A673 (cell line): ENCODE data around the gene AGAP1. TPM values are rescaled to one million over a fixed set of nuclear protein-coding genes. Genes with fewer than 3 reads are reported as not detected.

Experiments
- BruUV-seq: library from RNA; stranded (reverse); fragments of 400-500 nt; replicated peaks from 2 replicates; lab custom pipeline; 2021; lab: Mats Ljungman, UMichigan
- CTCF ChIA-PET: fragments of 300-600 bp; sonication (Branson Sonifier 250); formaldehyde crosslinking; loops from one replicate; lab custom pipeline; 2022; ENCODE audit warnings: antibody characterized with exemption; lab: Charles Lee
- POLR2A ChIA-PET: fragments of 300-600 bp; sonication (Branson Sonifier 250); formaldehyde crosslinking; loops from one replicate; lab custom pipeline; 2022; ENCODE audit warnings: antibody characterized with exemption; ENCODE audit not compliant: low non-redundant PET; lab: Charles Lee
- DNase-seq: peaks from one replicate; pipeline ENCODE4 v3.0.0-alpha.2; 2015; ENCODE audit warnings: low spot score
- H3K27ac ChIP-seq: fragments of 200-600 bp; sonication (generic); 2 replicates; pipeline ENCODE4 v1.5.1; 2016; ENCODE audit warnings: mixed run types, low read depth, mild to moderate bottlenecking, mixed read lengths, antibody characterized with exemption, low read length; ENCODE audit not compliant: poor library complexity, severe bottlenecking
- H3K27me3 ChIP-seq: fragments of 200-600 bp; sonication (generic); replicated peaks from 2 replicates; pipeline ENCODE4 v1.6.1; 2017; ENCODE audit warnings: mixed run types, low read depth, mild to moderate bottlenecking, mixed read lengths, antibody characterized with exemption, low read length; ENCODE audit not compliant: insufficient read depth, poor library complexity
- H3K36me3 ChIP-seq: fragments of 200-600 bp; sonication (generic); 2 replicates; pipeline ENCODE4 v1.6.1; 2016; ENCODE audit warnings: mixed run types, mild to moderate bottlenecking, mixed read lengths, antibody characterized with exemption, low read length; ENCODE audit not compliant: insufficient read depth, poor library complexity, severe bottlenecking
- H3K4me1 ChIP-seq: fragments of 200-600 bp; sonication (generic); 2 replicates; pipeline ENCODE4 v1.6.1; 2017; ENCODE audit warnings: mixed run types, mild to moderate bottlenecking, mixed read lengths, antibody characterized with exemption, low read length; ENCODE audit not compliant: insufficient read depth, poor library complexity, severe bottlenecking
- H3K4me3 ChIP-seq: fragments of 200-600 bp; sonication (generic); 2 replicates; pipeline ENCODE4 v1.5.1; 2016; ENCODE audit warnings: low read depth, mixed run types, mild to moderate bottlenecking, mixed read lengths, low read length; ENCODE audit not compliant: poor library complexity, severe bottlenecking
- H3K9me3 ChIP-seq: fragments of 200-600 bp; sonication (generic); 2 replicates; pipeline ENCODE4 v1.6.1; 2016; ENCODE audit warnings: mixed run types, low read depth, mild to moderate bottlenecking, mixed read lengths, antibody characterized with exemption, low read length; ENCODE audit not compliant: poor library complexity, severe bottlenecking
- CTCF ChIP-seq: fragments of 300-800, 200-600 bp; sonication (generic); conservative IDR thresholded peaks from 2 replicates; pipeline ENCODE4 v1.5.1; 2017; ENCODE audit warnings: low read depth, mild to moderate bottlenecking, antibody characterized with exemption, low read length, moderate library complexity, mixed read lengths
- EZH2 ChIP-seq: fragments of 200-600 bp; sonication (generic); IDR thresholded peaks from 2 replicates; pipeline ENCODE4 v1.6.1; 2017; ENCODE audit warnings: borderline replicate concordance, low read depth, mild to moderate bottlenecking, mixed read lengths, antibody characterized with exemption, low read length; ENCODE audit not compliant: poor library complexity, severe bottlenecking
- intact Hi-C: fragments of 100-400 bp; cut with micrococcal nuclease; formaldehyde crosslinking; loops from one replicate; pipeline ENCODE4 v1.10.0; 2022; ENCODE audit not compliant: unreplicated experiment
- total RNA-seq: library from RNA; stranded (reverse); gene quantifications from 2 replicates; pipeline ENCODE4 v1.2.3, GENCODE V29; 2021

The AGAP1 gene
- total RNA-seq, 1 experiment from 2014 or later = 25.3 TPM

GRCh38 chr2:235647264-235647663, 153.4 kb downstream of the AGAP1 start:
- TF ChIP-seq EZH2 (no peak), CTCF (no peak)
- POLR2A ChIA-PET = interaction anchor here (0.6 kb wide), 1 partner anchor 146 kb away, joined by 6 read pairs; no protein-coding TSS in a partner anchor
- Histone ChIP-seq H3K9me3 (no peaks in the 10 kb centered on the region), H3K36me3 (no peaks in the 10 kb centered on the region), H3K4me3 (no peak overlapping the region), H3K27me3 (no peaks in the 10 kb centered on the region), H3K27ac (no peak overlapping the region), H3K4me1 (peaks cover 15% of the 10 kb centered on the region)
- CTCF ChIA-PET = no interaction called here
- intact Hi-C loops = no loop called here
- BruUV-seq = no TSS peak
- DNase-seq = no peak

- intact Hi-C loops = no loop called here
- DNase-seq = no peak
- Histone ChIP-seq H3K4me1 (peaks cover 15% of the 10 kb centered on the region), H3K36me3 (no peaks in the 10 kb centered on the region), H3K9me3 (no peaks in the 10 kb centered on the region), H3K27ac (no peak overlapping the region), H3K4me3 (no peak overlapping the region), H3K27me3 (no peaks in the 10 kb centered on the region)
- TF ChIP-seq CTCF (no peak), EZH2 (no peak)
- no TSS peak for BruUV-seq
- POLR2A ChIA-PET = no interaction called here
- CTCF ChIA-PET = no interaction called here
Observed at GRCh38 chr2:235647877-235648276, 154.0 kb downstream of the AGAP1 start.

DNA sequence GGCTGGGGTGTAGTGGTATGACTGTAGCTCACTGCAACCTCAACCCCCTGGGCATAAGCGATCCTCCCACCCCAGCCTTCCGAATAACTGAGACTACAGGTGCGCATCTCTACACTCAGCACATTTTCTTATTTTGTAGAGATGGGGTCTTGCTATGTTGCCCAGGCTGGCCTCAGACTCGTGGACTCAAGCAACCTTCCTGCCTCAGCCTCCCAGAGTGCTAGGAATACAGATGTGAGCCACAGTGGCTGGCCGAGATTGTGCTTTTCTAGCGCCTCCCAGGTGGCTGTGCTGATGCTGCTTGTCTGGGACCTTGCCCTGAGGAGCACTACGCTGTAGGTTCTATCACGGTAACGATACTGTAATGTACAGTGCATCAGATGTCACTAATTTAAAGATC, 155.6 kb downstream of the AGAP1 start:
- no TSS peak for BruUV-seq
- Histone ChIP-seq H3K4me1 (peaks cover 24% of the 10 kb centered on the region), H3K4me3 (no peak overlapping the region), H3K27me3 (no peaks in the 10 kb centered on the region), H3K36me3 (no peaks in the 10 kb centered on the region), H3K27ac (no peak overlapping the region), H3K9me3 (no peaks in the 10 kb centered on the region)
- no peak for DNase-seq
- POLR2A ChIA-PET = no interaction called here
- intact Hi-C loops = no loop called here
- no peak for TF ChIP-seq CTCF
- no peak for TF ChIP-seq EZH2
- CTCF ChIA-PET = no interaction called here
